Measurements from ENCODE around the gene CEACAM1.

DNA sequence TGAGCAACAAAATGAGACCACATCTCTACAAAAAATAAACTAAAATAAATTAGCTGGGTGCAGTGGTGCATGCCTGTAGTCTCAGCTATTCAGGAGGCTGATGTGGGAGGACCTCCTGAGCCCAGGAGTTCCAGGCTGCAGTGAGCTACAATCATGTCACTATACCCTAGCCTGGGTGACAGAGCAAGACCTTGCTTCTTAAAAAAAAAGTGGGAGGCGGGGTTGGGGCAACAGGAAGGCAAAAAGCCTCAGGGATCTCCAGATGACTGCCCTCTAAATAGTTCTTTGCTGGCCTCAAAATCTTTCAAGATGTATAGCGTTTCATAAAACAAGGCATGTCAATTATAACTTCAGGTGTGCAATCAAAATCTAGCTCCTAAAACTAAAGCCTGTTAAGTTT is 48.0 kb upstream of the CEACAM1 start:
- TF ChIP-seq CTCF (IDR thresholded peaks at IDR 0.05) (no peak), POLR2A (IDR thresholded peaks at IDR 0.05) (no peak)

Data from ovary (tissue), 3 donors.